A549 (cell line): ENCODE results near the gene ROBO1.

Experiments
- CHD2 ChIP-seq: fragments of 150-350 bp; IDR thresholded peaks from 2 replicates; pipeline ENCODE4 v1.6.1; 2014; ENCODE audit warnings: low read length; ENCODE audit not compliant: partially characterized antibody
- POLR2A ChIP-seq: IDR thresholded peaks from 2 replicates; pipeline ENCODE4 v1.6.1; 2012; ENCODE audit warnings: mild to moderate bottlenecking, low read length
- RAD21 ChIP-seq, 2 experiments: fragments of >200 bp in 1 of 2; sonication (Bioruptor Twin) in 1 of 2; formaldehyde crosslinking in 1 of 2; IDR thresholded peaks in 1 of 2; conservative IDR thresholded peaks in 1 of 2; 2 replicates in 1 of 2; 3 replicates in 1 of 2; pipeline ENCODE4 v1.6.1; 2012 to 2018; ENCODE audit warnings: inconsistent platforms in 1 of 2

GRCh38 chr3:79001255-79001654, 766.5 kb downstream of the ROBO1 start:
- TF ChIP-seq RAD21 (conservative IDR thresholded peaks at IDR 0.05 in 1 of 2, IDR thresholded peaks at IDR 0.05 in 1 of 2) (no peak), CHD2 (no peak), POLR2A (no peak)
